Uterus (tissue), 4 donors: ENCODE data around the gene VAMP5. TPM values are rescaled to one million over a fixed set of nuclear protein-coding genes. Genes with fewer than 3 reads are reported as not detected.
"Not testable (repeated sequence)": the region's sequence is repeated elsewhere in the genome, so short reads cannot be mapped to it uniquely, and the experiment has no call there.

Experiments used
- DNase-seq, 2 donors: peaks; one replicate each; pipeline ENCODE4 v3.0.0-alpha.2; 2019 to 2020
- H3K27ac ChIP-seq, 2 donors: fragments of 200-600 bp; sonication (generic); 1 replicate in 1 of 2; 2 replicates in 1 of 2; pipeline ENCODE4 v1.5.1; 2016 to 2018
- H3K27me3 ChIP-seq, 2 donors: fragments of 200-600 bp; sonication (generic); one replicate each; pipeline ENCODE4 v1.5.1; 2018 to 2019; ENCODE audit warnings: control low read depth in 1 of 2
- H3K36me3 ChIP-seq, 2 donors: fragments of 200-600 bp; sonication (generic); one replicate each; pipeline ENCODE4 v1.5.1; 2019; ENCODE audit warnings: control low read depth in 1 of 2
- H3K4me1 ChIP-seq, 2 donors: fragments of 200-600 bp; sonication (generic); one replicate each; pipeline ENCODE4 v1.5.1; 2018 to 2019; ENCODE audit warnings: control low read depth in 1 of 2
- H3K4me3 ChIP-seq, 2 donors: fragments of 200-600 bp; sonication (generic); 1 replicate in 1 of 2; 2 replicates in 1 of 2; pipeline ENCODE4 v1.5.1; 2018 to 2019; ENCODE audit warnings: mild to moderate bottlenecking in 1 of 2
- H3K9me3 ChIP-seq, 2 donors: fragments of 200-600 bp; sonication (generic); one replicate each; pipeline ENCODE4 v1.5.1; 2019; ENCODE audit warnings: control low read depth in 1 of 2
- CTCF ChIP-seq, 4 experiments: fragments of 200-600 bp in 2 of 4; fragments of 450-650 bp in 2 of 4; sonication (generic) in 2 of 4; IDR thresholded peaks; one replicate each; pipeline ENCODE4 v1.5.1; 2016 to 2019; ENCODE audit warnings: antibody characterized with exemption in 4 of 4, mild to moderate bottlenecking in 2 of 4, moderate library complexity in 1 of 4
- POLR2A ChIP-seq, 2 donors: fragments of 450-650 bp; IDR thresholded peaks; one replicate each; pipeline ENCODE4 v1.6.1; 2016; ENCODE audit warnings: antibody characterized with exemption in 2 of 2, mild to moderate bottlenecking in 1 of 2, moderate library complexity in 1 of 2
- intact Hi-C: fragments of 100-400 bp; cut with DNase I; formaldehyde crosslinking; loops from one replicate; pipeline ENCODE4 v1.15.1; 2023; ENCODE audit warnings: low total_unique reads
- total RNA-seq, 4 donors: library from RNA; depleted of rRNA in 3 of 4; stranded (reverse); fragments of >200 nt in 3 of 4; gene quantifications; one replicate each; pipeline versions ENCODE4 v1.1.0 to v1.2.4, GENCODE V29; 2014 to 2023
- donor health status: DM: yes; HTN: yes; CAD: no.

Gene VAMP5
- total RNA-seq, 4 donors from 2014 or later = 25.6 to 197 (median 99.5) TPM

GRCh38 chr2:85600951-85601770 is 16.9 kb downstream of the VAMP5 start:
- H3K9me3 ChIP-seq = no peaks in the 10 kb centered on the region
- H3K36me3 ChIP-seq = no peaks in the 10 kb centered on the region
- H3K27me3 ChIP-seq = no peaks in the 10 kb centered on the region
- peak overlapping the region; percentile 68 to 71 for H3K4me3 ChIP-seq
- TF ChIP-seq POLR2A (IDR thresholded peaks at IDR 0.05) (no peak), CTCF (IDR thresholded peaks at IDR 0.05) (no peak)
- no peak for DNase-seq
- peaks cover 6 to 28% of the 10 kb centered on the region in 2 donors for H3K4me1 ChIP-seq
- H3K27ac ChIP-seq = peak overlapping the region; percentile 86 to 92
- intact Hi-C loops = no loop called here

GRCh38 chr2:85601771-85602475 is 17.7 kb downstream of the VAMP5 start:
- Histone ChIP-seq H3K9me3 (no peaks in the 10 kb centered on the region), H3K27ac (peak overlapping the region; percentile 86 to 92), H3K27me3 (no peaks in the 10 kb centered on the region), H3K36me3 (no peaks in the 10 kb centered on the region), H3K4me3 (peak overlapping the region; percentile 68 to 71), H3K4me1 (peaks cover 6 to 22% of the 10 kb centered on the region in 2 donors)
- TF ChIP-seq CTCF (IDR thresholded peaks at IDR 0.05) = no peak
- no peak for TF ChIP-seq POLR2A (IDR thresholded peaks at IDR 0.05)
- intact Hi-C loops = no loop called here
- peak; percentile 60 to 72 for DNase-seq

GRCh38 chr2:85602476-85603234 is 18.4 kb downstream of the VAMP5 start, which contains the start of gene TMEM150A:
TMEM150A (minus strand) TSS chr2:85602698; CDS start chr2:85601948, 750 bp downstream.
- no peaks in the 10 kb centered on the region for H3K36me3 ChIP-seq
- peaks cover 4 to 22% of the 10 kb centered on the region in 2 donors for H3K4me1 ChIP-seq
- peak within 1 kb of the TSS; percentile 86 to 92 for H3K27ac ChIP-seq
- DNase-seq = peak; percentile 92 to 95
- intact Hi-C loops = no loop called here
- peak; percentile 89 to 91 for TF ChIP-seq POLR2A (IDR thresholded peaks at IDR 0.05)
- peak; percentile 8 to 68 (median 55) for TF ChIP-seq CTCF (IDR thresholded peaks at IDR 0.05)
- H3K4me3 ChIP-seq = peak within 1 kb of the TSS; percentile 68 to 71
- H3K9me3 ChIP-seq = no peaks in the 10 kb centered on the region
- no peaks in the 10 kb centered on the region for H3K27me3 ChIP-seq

GRCh38 chr2:85604133-85604444 is 19.9 kb downstream of the VAMP5 start:
- DNase-seq, H3K4me3 ChIP-seq, H3K27me3 ChIP-seq, H3K36me3 ChIP-seq, intact Hi-C loops, H3K9me3 ChIP-seq: not testable (repeated sequence)
- H3K27ac ChIP-seq = peak overlapping the region in 1 of 2 donors; percentile 86
- H3K4me1 ChIP-seq = peaks cover 6 to 22% of the 10 kb centered on the region in 2 donors

GRCh38 chr2:85604568-85605339 is 20.5 kb downstream of the VAMP5 start:
- DNase-seq = no peak
- no peaks in the 10 kb centered on the region for H3K9me3 ChIP-seq
- no peaks in the 10 kb centered on the region for H3K36me3 ChIP-seq
- H3K4me1 ChIP-seq = peaks cover 6 to 22% of the 10 kb centered on the region in 2 donors
- intact Hi-C loops = no loop called here
- no peak overlapping the region for H3K4me3 ChIP-seq
- TF ChIP-seq CTCF (IDR thresholded peaks at IDR 0.05) (no peak), POLR2A (IDR thresholded peaks at IDR 0.05) (no peak)
- H3K27me3 ChIP-seq = no peaks in the 10 kb centered on the region
- H3K27ac ChIP-seq = peak overlapping the region; percentile 18 to 86
